ENCODE results near the gene MED22.
A peak's percentile ranks its signal among the peaks of the same experiment; 100 is the strongest.

The MED22 gene

DNA sequence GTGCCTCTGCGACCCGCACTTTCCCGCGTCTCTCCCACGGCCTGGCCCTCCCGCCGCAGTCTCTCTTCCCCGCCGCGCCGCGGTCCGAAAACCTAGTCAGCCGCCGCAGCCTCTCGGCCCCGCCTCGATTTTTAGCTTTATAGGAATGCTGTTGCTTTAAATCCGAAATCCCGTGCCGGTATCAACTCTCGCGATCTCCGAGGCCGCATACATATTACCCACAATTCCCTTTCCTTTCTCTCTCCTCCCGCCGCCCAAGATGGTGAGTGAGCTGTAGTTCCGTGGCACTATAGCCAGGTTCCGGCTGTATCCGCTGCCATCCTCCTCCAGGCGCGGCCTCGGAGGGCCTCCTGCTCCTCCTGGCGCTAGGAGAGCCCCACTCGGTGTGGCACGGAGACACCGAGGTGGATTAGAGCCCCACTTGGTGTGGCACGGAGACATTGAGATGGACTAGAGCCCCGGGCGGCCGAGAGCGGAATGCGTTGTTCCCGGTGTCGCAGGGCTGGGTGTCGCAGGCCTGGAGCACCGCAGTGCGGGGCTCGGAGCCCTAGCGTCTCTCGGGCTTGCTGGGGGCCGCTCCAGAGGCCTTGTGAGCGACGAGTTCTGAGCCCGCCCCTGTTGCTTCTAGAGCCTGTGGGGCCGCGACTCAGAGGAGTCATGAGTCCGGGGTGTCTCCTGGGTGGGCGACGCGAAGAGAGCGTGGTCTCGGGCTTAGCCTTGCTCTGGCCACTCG, at the start of gene MED22, which contains the start of gene RPL7A:
Gene MED22, minus strand, starts transcription at position 147 of the 733 bp plus-strand sequence. CDS start 1,469 bp downstream, outside the sequence.
Gene RPL7A, plus strand, starts transcription at position 234 of the 733 bp plus-strand sequence. Its CDS starts 26 bp downstream, at position 260.
- H3K27me3 ChIP-seq (replicated peaks; ENCODE audit: insufficient read depth, low read length) = no peaks in the 10 kb centered on the region
- H3K4me1 ChIP-seq (ENCODE audit: low read length) = peaks cover 17% of the 10 kb centered on the region; the same call in 1 of the 2 replicates
- TF ChIP-seq, protein P1, sequence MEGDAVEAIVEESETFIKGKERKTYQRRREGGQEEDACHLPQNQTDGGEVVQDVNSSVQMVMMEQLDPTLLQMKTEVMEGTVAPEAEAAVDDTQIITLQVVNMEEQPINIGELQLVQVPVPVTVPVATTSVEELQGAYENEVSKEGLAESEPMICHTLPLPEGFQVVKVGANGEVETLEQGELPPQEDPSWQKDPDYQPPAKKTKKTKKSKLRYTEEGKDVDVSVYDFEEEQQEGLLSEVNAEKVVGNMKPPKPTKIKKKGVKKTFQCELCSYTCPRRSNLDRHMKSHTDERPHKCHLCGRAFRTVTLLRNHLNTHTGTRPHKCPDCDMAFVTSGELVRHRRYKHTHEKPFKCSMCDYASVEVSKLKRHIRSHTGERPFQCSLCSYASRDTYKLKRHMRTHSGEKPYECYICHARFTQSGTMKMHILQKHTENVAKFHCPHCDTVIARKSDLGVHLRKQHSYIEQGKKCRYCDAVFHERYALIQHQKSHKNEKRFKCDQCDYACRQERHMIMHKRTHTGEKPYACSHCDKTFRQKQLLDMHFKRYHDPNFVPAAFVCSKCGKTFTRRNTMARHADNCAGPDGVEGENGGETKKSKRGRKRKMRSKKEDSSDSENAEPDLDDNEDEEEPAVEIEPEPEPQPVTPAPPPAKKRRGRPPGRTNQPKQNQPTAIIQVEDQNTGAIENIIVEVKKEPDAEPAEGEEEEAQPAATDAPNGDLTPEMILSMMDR (IDR thresholded peaks at IDR 0.05; ENCODE audit: low read length) = no peak
- TF ChIP-seq EZH2phosphoT487 (IDR thresholded peaks at IDR 0.05; ENCODE audit: low read length) = no peak
- no peak for TF ChIP-seq EZH2 (optimal IDR thresholded peaks at IDR 0.05; ENCODE audit: low read depth, low read length)
- peaks cover 51% of the 10 kb centered on the region for H3F3A ChIP-seq (ENCODE audit: insufficient read depth, low read length)
- peaks cover 11% of the 10 kb centered on the region for H4K20me1 ChIP-seq (ENCODE audit: insufficient read depth, low read length)
- peak within 1 kb of the TSS; percentile 80 for H2AFZ ChIP-seq (ENCODE audit: low read length)
- H3K4me3 ChIP-seq (ENCODE audit: low read length) = peak within 1 kb of the TSS; percentile 97
- no peaks in the 10 kb centered on the region for H3K9me2 ChIP-seq (replicated peaks; ENCODE audit: insufficient read depth, low read length)
- H3K27ac ChIP-seq (ENCODE audit: low read length) = peak within 1 kb of the TSS; percentile 83
- DNase-seq = peak; percentile 95
- no peaks in the 10 kb centered on the region for H3K9me3 ChIP-seq (replicated peaks; ENCODE audit: insufficient read depth, low read length)
- peaks cover 58% of the 10 kb centered on the region for H3K79me2 ChIP-seq (ENCODE audit: low read length)
- H3K4me2 ChIP-seq (ENCODE audit: low read depth, low read length) = peak within 1 kb of the TSS; percentile 97
- peaks cover 17% of the 10 kb centered on the region for H3K36me3 ChIP-seq (replicated peaks; ENCODE audit: insufficient read depth, low read length)
- peak within 1 kb of the TSS; percentile 99 for H3K9ac ChIP-seq (ENCODE audit: low read length)

DNA sequence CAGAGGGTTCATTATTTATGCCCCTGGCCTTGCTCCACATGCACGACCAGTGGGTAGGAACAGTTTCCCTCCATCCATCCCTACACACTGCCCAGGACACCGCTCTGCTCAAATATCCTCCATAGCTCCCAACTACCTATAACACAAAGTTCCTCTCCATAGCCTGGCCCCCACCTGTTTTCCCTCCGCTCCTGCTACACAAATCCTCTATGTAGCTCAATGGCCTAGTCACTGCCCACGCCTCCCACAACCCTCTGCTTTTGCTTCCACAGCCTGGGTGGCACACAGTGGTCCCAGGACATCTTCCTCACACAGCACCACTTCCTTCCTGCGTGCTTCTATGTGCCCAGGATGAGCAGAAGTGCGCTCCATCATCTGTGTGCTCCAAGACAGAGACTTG, 49.4 kb upstream of the MED22 start:
- Histone ChIP-seq H3K4me2 (ENCODE audit: low read depth, low read length) (no peak overlapping the region), H3K9ac (ENCODE audit: low read length) (no peak overlapping the region), H3K9me2 (replicated peaks; ENCODE audit: insufficient read depth, low read length) (no peaks in the 10 kb centered on the region), H3F3A (ENCODE audit: insufficient read depth, low read length) (no peaks in the 10 kb centered on the region), H3K79me2 (ENCODE audit: low read length) (no peaks in the 10 kb centered on the region), H3K27me3 (replicated peaks; ENCODE audit: insufficient read depth, low read length) (peaks cover 45% of the 10 kb centered on the region), H3K4me1 (ENCODE audit: low read length) (no peaks in the 10 kb centered on the region), H2AFZ (ENCODE audit: low read length) (no peak overlapping the region), H3K27ac (ENCODE audit: low read length) (no peak overlapping the region), H3K9me3 (replicated peaks; ENCODE audit: insufficient read depth, low read length) (no peaks in the 10 kb centered on the region), H4K20me1 (ENCODE audit: insufficient read depth, low read length) (no peaks in the 10 kb centered on the region), H3K36me3 (replicated peaks; ENCODE audit: insufficient read depth, low read length) (no peaks in the 10 kb centered on the region), H3K4me3 (ENCODE audit: low read length) (no peak overlapping the region)
- TF ChIP-seq EZH2 (optimal IDR thresholded peaks at IDR 0.05; ENCODE audit: low read depth, low read length) (no peak), EZH2phosphoT487 (IDR thresholded peaks at IDR 0.05; ENCODE audit: low read length) (no peak)
- TF ChIP-seq, protein P1 (IDR thresholded peaks at IDR 0.05; ENCODE audit: low read length) = no peak
- no peak for DNase-seq

DNA sequence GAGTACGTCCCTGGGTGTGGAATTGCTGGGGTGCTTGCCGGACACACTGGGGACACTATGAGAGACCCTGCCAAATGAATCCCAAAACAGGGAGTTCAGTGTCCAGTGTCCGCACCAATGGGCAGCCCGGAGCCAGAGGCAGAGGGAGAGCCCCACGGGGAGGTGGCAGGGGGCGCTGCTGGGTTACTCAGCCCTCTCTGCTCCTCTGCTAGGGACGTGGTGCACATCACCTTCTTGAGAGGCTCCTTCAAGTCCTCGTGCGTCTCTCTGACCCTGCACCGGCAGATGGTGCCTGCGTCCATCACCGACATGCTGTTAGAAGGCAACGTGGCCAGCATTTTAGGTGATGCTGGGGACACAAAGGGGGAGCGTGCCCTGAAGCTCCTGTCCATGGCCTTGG, 49.0 kb upstream of the MED22 start:
- Histone ChIP-seq H3K27ac (ENCODE audit: low read length) (no peak overlapping the region), H3K36me3 (replicated peaks; ENCODE audit: insufficient read depth, low read length) (no peaks in the 10 kb centered on the region), H3K9me3 (replicated peaks; ENCODE audit: insufficient read depth, low read length) (no peaks in the 10 kb centered on the region), H3K4me3 (ENCODE audit: low read length) (no peak overlapping the region), H3K4me1 (ENCODE audit: low read length) (no peaks in the 10 kb centered on the region), H3K27me3 (replicated peaks; ENCODE audit: insufficient read depth, low read length) (peaks cover 45% of the 10 kb centered on the region), H3K4me2 (ENCODE audit: low read depth, low read length) (no peak overlapping the region), H3K9ac (ENCODE audit: low read length) (no peak overlapping the region), H3K79me2 (ENCODE audit: low read length) (no peaks in the 10 kb centered on the region), H2AFZ (ENCODE audit: low read length) (no peak overlapping the region), H4K20me1 (ENCODE audit: insufficient read depth, low read length) (no peaks in the 10 kb centered on the region), H3K9me2 (replicated peaks; ENCODE audit: insufficient read depth, low read length) (no peaks in the 10 kb centered on the region), H3F3A (ENCODE audit: insufficient read depth, low read length) (no peaks in the 10 kb centered on the region)
- no peak for DNase-seq
- TF ChIP-seq EZH2 (optimal IDR thresholded peaks at IDR 0.05; ENCODE audit: low read depth, low read length) (no peak), EZH2phosphoT487 (IDR thresholded peaks at IDR 0.05; ENCODE audit: low read length) (no peak)
- TF ChIP-seq, protein P1 (IDR thresholded peaks at IDR 0.05; ENCODE audit: low read length) = peak; percentile 23; the same call in 1 of the 2 replicates
